Measurements from ENCODE around the gene CLEC11A.

The CLEC11A gene

DNA sequence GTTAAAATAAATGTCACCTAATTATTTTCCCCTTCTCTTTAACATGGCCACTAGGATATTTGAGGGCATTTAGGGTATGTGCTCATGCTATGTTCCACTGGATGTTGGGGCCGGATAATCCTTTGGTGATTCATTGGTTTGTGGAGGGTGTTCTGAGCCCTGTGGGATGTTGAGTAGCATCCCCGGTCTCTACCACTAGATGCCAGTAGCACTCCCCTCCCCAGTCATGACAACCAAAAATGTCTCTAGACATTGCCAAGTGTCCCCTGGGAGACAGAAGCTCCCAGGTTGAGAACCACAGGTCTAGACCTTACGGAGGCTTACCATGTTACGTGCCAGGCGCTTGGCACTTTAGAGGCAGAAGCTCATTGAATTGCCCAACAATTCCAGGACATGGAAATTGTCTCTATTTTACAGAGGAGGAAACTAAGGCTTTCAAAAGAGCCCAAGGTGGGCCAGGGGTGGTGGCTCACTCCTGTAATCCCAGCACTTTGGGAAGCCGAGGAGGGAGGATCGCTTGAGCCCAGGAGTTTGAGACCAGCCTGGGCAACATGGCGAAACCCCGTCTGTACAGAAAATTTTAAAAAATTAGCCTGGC is 17.6 kb upstream of the CLEC11A start:
- DNase-seq, result peak; percentile 16

- DNase-seq, result no peak
These were observed 16.8 kb upstream of the CLEC11A start for GRCh38 chr19:50706387-50706786.

DNA sequence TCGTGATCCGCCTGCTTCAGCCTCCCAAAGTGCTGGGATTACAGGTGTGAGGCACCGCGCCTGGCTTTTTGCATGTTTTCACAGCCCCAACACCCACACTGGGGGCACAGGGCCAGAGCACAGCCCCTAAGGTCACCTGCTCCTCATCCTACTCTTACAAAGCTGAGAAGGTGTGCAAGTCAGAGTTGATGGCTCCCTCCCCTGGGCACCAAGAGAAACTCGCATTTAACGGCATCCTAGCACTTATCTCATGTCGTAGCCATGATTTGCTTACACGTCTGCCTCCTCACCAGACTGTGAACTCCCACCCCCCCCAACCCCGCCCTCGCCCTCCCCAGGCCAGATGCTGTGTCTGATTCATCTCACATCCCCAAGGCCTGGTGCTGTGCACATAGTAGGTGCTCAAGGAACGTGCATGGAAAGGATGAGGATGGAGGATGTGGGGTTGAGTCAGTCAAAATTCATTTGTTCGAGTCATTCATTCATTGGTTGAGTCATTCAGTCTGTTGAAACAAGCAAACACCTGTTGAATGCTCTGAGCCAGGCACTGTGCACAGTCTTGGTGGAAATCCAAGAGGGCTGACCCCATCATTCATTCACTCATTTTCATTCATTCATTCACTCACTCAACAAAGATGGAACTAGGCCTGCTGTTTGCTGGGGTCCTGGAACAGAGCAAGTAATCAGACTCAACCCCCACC is 14.8 kb upstream of the CLEC11A start:
- DNase-seq, result no peak

GRCh38 chr19:50710094-50710493 is 13.1 kb upstream of the CLEC11A start:
- DNase-seq, result no peak

GRCh38 chr19:50710612-50711011 is 12.6 kb upstream of the CLEC11A start:
- no peak for DNase-seq

DNA sequence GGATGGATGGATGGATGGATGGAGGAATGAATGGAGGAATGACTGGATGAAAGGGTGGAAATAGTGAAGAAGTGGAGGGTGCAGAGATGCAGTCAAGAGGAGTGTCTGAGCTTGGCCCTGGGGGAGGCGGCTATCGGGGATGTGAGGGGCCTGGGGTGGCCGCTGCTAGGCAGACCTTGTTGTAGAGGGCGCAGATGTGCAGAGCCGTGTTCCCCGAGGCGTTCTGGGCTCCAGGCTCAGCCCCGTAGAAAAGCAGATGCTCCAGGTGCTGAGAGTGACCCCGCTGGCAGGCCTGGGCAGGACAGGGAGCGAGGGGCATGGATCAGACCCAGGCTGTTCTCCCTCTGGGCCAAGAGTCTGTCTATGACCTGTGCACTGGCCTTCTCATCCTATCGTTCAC is 12.0 kb upstream of the CLEC11A start:
- DNase-seq, result no peak

DNA sequence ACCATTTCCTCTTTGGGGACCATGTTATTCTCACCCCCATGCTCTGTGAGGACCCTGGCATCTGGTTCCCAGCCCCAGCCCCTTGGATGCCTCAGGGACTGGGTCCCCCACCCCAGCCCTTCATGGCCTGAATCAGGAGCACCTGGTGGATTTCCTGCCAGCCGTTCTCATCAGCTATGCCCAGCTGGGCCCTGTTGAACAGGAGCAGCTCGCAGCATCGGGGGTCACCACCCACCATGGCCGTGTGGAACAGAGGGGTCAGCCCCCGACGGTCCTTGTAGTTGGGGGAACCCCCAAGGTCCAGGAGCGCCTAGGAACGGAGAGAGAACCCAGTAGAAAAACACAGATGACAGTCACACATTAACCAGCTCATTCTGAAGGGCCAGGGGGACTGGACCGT is 11.4 kb upstream of the CLEC11A start:
- DNase-seq, result no peak

- DNase-seq, result no peak
These were observed 10.3 kb upstream of the CLEC11A start for GRCh38 chr19:50712833-50713232.

DNA sequence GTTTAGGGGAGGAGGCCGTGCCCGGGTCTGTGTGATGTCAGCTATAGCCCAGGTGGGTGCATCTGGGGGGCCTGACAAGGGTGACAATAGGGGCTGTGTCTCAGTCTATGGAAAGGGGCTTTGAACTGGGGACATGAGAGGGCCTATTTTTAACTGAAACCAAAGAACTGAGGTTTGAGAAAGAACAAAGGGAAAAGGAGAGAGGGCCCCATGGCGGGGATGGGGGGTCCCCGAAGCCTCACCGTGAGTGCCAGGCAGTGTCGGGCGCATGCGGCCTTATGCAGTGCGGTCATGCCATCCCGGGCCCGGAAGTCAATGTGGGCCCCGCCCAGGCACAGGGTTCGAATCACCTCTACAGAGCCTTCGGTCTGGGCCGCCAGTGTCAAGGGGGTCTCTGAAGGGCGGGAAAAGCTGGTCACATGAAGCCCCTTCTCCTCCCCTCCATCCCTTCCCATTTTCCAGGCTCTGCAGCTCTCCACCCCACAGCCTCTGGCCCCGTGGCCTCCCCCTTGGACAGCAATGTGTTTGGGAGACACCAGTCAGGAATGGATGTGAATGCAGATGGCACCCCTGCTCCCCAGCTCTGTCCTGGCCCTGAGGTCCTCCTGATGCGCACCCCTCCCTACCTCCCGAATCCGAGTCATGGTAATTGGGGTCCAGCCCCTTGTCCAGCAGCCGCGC is 9.5 kb upstream of the CLEC11A start:
- DNase-seq, result no peak

GRCh38 chr19:50716178-50717025 is 6.8 kb upstream of the CLEC11A start:
- DNase-seq, result no peak

DNA sequence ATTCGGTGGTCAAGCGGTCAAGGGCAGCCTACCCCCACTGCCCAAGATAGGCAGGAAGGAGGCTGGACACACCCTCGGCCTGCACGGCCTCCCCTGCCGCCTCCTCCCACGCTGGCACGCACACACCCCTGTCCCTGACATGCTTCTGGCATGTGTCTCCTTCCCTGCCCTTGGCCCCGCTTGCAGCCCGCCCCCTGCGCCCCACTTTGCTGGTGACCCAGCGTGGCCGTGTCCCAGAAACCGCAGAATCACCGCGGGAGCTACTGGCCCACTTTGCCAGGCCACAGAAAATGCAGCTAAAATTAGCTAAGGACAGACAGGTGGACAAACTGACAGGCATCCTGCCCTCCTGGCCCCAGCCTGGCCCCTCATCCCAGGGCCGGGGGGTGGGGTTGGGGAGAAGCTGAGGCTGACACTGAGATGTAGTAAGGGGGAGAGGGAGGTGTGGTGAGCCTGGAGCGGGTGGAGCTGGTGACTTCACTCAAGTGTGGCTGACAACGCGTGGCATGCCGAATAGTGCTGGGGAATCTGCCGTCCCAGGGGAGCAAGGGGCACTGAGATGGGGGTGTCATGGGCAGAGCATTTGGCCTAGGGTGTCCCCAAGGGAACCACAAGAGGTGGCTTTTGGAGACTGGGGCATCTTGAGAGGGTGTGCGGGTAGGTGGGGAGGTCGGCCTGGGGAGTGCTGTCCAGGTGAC is 6.0 kb upstream of the CLEC11A start:
- DNase-seq, result no peak

DNA sequence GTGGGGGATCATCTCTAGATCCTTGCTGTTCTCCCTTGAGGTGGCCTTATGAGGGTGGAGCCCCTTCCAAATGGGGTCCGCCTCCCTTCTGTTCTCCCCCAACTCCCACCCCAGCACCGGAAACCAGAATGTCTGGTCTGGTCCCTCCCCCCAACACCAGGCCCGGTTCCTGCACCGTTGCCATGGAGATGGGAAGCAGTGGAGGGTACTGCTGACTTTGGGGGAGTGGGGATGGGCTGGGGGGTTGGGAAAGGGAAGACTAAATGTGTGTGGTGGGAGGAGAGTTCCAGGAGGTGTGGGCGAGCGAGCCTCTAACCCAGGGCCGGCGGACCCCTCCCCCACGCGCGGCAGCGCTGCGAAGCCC is 5.3 kb upstream of the CLEC11A start:
- DNase-seq, result no peak

DNA sequence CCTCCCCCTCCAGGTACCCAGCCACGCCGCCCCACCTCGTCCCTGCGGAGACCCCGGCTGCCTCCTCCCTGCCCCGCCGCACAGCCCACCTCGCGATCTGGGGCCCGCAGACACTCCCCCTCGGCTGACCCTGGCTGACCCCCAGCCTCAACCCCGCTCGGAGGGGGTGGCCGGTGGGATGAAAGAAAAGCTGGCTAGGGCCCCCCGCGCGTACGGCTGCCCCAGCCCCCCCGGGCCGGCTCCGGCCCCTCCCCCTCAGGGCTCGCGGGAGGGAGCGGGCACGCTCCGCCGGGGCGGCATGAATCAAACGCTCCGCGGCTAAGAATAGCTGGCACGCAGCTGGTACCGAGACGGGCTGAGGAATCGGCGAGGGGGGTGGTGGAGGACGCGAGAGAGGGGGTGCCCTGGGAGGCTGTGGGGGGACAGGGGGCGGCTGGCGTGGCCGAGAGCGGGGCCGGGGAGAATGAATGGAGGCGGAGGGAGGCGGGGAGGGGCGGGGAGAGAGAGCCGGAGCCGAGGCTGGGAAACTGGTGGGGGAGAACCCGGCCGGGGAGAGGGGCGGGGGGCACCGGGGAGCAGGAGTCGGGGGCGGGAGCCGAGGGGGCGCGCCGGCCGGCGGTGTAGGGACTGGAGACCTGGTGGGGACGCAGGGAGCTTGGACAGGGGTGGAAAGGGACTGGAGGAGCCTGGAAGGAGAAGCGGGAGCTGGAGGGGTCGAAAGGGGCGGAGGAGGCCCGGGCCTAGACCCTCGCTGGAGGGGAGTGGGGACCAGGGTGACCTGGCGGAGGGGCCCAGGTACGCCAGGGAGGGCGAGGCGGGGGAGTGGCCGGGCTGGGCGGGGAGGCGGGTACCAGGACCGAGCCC is 4.7 kb upstream of the CLEC11A start:
- DNase-seq, result no peak

GRCh38 chr19:50719119-50719435 is 4.1 kb upstream of the CLEC11A start:
- DNase-seq, result no peak

- no peak for DNase-seq
These were observed 3.6 kb upstream of the CLEC11A start, which contains the start of gene SHANK1 for GRCh38 chr19:50719566-50719965. TSS of gene SHANK1 (minus strand) at chr19:50719802. CDS start at chr19:50716919, 2,883 bp downstream.

- DNase-seq, result no peak
These were observed 2.8 kb upstream of the CLEC11A start for GRCh38 chr19:50720181-50720920.

GRCh38 chr19:50720921-50721381 is 2.2 kb upstream of the CLEC11A start:
- no peak for DNase-seq

DNA sequence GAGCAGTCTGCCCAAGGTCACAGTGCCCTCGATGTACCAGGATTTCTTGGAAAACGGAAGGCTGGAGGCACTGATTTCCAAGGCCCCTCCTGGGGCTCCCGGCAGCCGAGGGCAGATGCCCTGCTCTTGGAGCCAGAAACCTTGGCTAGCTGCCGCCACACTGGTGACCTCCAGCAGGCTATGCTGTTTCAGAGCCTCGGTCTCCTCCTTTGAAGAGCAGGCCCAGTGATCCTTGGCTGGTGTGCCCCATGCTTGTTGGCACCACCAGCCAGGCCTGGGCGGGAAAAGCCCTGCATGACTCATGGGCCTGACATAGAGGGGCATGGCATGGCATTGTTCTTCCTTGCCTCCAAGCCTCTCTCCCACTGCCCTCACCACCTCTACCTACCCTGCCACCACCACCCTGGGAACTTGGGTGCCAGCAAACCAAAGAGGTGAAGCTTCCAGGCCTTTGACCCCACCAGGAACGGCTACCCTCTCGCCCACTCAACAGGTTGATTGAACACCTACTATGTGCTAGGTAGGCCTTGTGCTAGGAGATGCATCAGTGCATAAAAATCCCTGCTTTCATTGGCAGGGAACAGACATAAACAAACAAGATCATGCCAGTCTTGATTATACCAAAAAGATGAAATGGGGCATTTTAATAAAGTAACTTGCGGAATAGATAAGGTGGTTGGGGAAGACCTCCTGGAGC is 1.6 kb upstream of the CLEC11A start:
- DNase-seq, result no peak

- no peak for DNase-seq
These were observed 757 bp upstream of the CLEC11A start for GRCh38 chr19:50722201-50723013.
